Skeletal muscle tissue (tissue), 4 donors: ENCODE results near the gene ADGRL3. TPM values are rescaled to one million over a fixed set of nuclear protein-coding genes. Genes with fewer than 3 reads are reported as not detected.

Experiments
- H3K27ac ChIP-seq: one replicate; pipeline ENCODE4 v1.7.0; 2013; ENCODE audit warnings: mild to moderate bottlenecking, low read depth, low read length, inconsistent platforms
- H3K27me3 ChIP-seq, 3 donors: one replicate each; pipeline ENCODE4 v1.7.0; 2013; ENCODE audit warnings: low read length in 3 of 3; ENCODE audit not compliant: control insufficient read depth in 3 of 3, insufficient read depth in 3 of 3
- H3K36me3 ChIP-seq, 3 donors: one replicate each; pipeline ENCODE4 v1.7.0; 2013; ENCODE audit warnings: low read length in 3 of 3; ENCODE audit not compliant: control insufficient read depth in 3 of 3, insufficient read depth in 3 of 3
- H3K4me1 ChIP-seq, 3 donors: one replicate each; pipeline ENCODE4 v1.7.0; 2013; ENCODE audit warnings: low read length in 3 of 3, mild to moderate bottlenecking in 3 of 3; ENCODE audit not compliant: control insufficient read depth in 3 of 3, insufficient read depth in 3 of 3
- H3K4me3 ChIP-seq, 3 donors: one replicate each; pipeline ENCODE4 v1.7.0; 2013; ENCODE audit warnings: low read length in 3 of 3
- H3K9ac ChIP-seq, 3 donors: one replicate each; pipeline ENCODE4 v1.7.0; 2013; ENCODE audit warnings: low read length in 3 of 3, mild to moderate bottlenecking in 3 of 3, moderate library complexity in 2 of 3, low read depth in 1 of 3
- H3K9me3 ChIP-seq, 3 donors: one replicate each; pipeline ENCODE4 v1.7.0; 2013; ENCODE audit warnings: low read length in 3 of 3; ENCODE audit not compliant: control insufficient read depth in 3 of 3
- total RNA-seq: library from RNA; depleted of rRNA; stranded (reverse); fragments of >200 nt; gene quantifications from one replicate; pipeline ENCODE4 v1.2.3, GENCODE V29; 2014
- donor health status: Osteomylitis.

ADGRL3 gene
- total RNA-seq, 1 donor from 2014 or later = 59.0 TPM

DNA sequence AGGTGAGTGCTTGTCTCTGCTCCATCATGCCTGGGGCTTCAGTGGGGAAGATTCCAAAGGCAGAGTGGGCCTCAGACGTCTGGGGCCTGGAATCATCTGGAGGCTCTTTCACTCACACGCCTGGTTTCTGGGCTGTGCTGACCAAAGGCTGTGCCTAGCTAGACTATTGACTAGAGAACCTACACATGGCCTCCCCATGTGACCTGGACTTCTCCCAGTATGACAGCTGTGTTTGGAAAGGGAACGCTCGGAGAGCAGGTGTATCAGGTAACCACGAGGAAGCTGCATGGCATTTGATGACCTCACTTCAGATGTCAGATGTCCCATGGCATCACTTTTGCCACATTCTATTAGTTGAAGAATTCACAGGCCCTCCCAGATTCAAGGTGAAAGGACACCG, 51.0 kb downstream of the ADGRL3 start:
- H3K27me3 ChIP-seq = no peaks in the 10 kb centered on the region
- H3K4me3 ChIP-seq = no peak overlapping the region
- H3K4me1 ChIP-seq = no peaks in the 10 kb centered on the region
- peaks cover 0 to 2% (median 0%) of the 10 kb centered on the region in 3 donors for H3K9me3 ChIP-seq
- no peak overlapping the region for H3K27ac ChIP-seq
- H3K9ac ChIP-seq = no peak overlapping the region
- no peaks in the 10 kb centered on the region for H3K36me3 ChIP-seq

DNA sequence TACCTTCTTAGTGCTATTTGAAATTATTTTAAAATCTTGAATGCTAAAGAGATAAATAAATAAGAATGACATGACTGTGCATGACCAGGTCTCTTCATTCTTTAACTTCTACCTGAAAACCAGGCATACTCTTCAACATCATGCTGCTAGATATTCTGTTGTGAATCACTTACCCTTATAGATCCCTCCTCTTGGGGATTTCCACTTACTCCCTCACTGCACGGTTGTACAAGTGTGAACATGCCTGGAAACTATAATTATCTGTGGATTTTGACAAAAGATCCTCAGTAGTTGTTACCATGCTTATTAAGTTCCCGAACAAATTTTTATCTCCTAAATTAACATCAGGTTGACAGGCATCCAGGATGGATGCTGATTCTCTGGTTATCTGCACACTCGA, 54.3 kb downstream of the ADGRL3 start:
- H3K4me3 ChIP-seq = no peak overlapping the region
- H3K9me3 ChIP-seq = peaks cover 0 to 2% (median 0%) of the 10 kb centered on the region in 3 donors
- H3K4me1 ChIP-seq = no peaks in the 10 kb centered on the region
- H3K9ac ChIP-seq = no peak overlapping the region
- H3K27me3 ChIP-seq = no peaks in the 10 kb centered on the region
- no peak overlapping the region for H3K27ac ChIP-seq
- H3K36me3 ChIP-seq = no peaks in the 10 kb centered on the region

DNA sequence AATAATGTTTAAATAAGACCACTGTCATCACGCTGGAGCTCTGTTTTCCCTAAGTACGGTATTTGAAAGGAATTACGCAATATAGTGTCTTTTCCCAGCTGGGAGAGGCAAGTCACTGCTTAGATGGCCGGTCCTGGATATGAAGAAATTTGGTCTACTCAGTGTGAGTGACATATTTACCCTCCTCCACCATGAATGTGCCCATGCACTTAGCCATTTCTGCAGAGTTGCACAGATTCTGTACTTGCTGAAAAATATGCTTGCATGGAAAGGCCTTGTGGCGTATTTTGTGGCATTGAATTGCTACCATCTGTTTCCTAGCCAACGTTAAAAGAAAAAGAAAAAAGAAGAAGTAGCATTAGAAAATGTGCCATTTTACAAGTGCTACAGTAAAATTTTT, 73.1 kb downstream of the ADGRL3 start:
- no peaks in the 10 kb centered on the region for H3K27me3 ChIP-seq
- no peaks in the 10 kb centered on the region for H3K9me3 ChIP-seq
- H3K9ac ChIP-seq = no peak overlapping the region
- H3K27ac ChIP-seq = no peak overlapping the region
- no peaks in the 10 kb centered on the region for H3K4me1 ChIP-seq
- H3K4me3 ChIP-seq = no peak overlapping the region
- no peaks in the 10 kb centered on the region for H3K36me3 ChIP-seq

DNA sequence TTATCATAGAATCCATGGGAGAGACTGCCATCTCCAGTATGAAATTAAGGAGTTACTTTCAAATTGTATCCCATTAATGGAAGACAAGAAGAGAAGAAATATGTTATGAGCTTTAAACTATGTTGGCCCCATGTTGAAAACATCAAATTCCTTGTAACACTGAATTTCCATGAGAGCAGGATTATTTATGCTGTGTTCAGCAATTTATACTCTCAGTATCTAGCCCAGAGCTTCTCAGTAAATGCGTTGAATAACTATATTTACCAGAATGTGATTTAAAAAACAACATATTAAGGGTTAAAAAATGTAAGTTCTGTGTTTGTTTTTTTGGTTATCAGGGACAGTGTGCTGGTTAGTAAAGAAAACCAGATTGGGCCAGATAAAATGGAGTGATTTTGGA, 74.2 kb downstream of the ADGRL3 start:
- Histone ChIP-seq H3K9ac (no peak overlapping the region), H3K27ac (no peak overlapping the region), H3K36me3 (no peaks in the 10 kb centered on the region), H3K4me3 (no peak overlapping the region), H3K27me3 (no peaks in the 10 kb centered on the region), H3K9me3 (no peaks in the 10 kb centered on the region), H3K4me1 (no peaks in the 10 kb centered on the region)

DNA sequence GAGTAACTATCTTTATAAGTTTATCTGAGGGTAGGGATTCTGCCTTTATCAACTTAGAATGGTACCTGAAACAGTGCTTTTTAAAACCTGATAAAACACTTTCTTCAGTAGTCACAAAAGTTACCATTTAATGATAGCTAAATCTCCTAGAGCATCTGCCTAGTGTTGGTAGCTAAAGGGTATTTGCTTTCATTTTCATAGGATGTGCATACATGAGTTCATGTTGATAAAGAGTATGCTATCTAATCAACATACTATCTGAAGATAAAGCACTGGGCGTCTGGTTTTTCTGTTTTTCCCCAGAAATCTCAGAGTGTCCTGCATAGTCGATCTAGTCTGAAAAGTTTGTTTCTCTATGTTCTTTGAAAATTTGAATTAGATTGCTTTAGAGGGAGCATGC, 75.1 kb downstream of the ADGRL3 start:
- Histone ChIP-seq H3K27me3 (no peaks in the 10 kb centered on the region), H3K9me3 (no peaks in the 10 kb centered on the region), H3K4me3 (no peak overlapping the region), H3K4me1 (no peaks in the 10 kb centered on the region), H3K27ac (no peak overlapping the region), H3K36me3 (no peaks in the 10 kb centered on the region), H3K9ac (no peak overlapping the region)

DNA sequence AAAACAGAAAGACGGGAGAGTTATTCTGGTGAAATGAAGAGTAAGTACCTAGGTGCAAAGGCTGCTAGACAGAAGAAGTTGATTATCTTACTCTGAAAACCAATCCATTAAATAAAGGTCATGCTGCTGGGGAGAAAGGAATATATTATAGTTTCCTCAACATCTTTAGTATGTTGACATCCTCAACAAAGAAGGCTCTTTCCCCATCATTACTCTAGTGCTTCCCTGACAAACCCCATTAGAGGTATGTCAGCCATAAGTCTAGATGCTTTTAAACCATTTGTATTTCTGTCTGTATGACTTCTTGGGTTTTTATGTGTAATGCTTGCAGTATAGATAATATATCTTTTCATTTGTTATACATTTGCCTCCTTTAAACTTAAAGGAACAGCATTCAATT, 75.9 kb downstream of the ADGRL3 start:
- Histone ChIP-seq H3K9me3 (no peaks in the 10 kb centered on the region), H3K27ac (no peak overlapping the region), H3K27me3 (no peaks in the 10 kb centered on the region), H3K36me3 (no peaks in the 10 kb centered on the region), H3K4me3 (no peak overlapping the region), H3K9ac (no peak overlapping the region), H3K4me1 (no peaks in the 10 kb centered on the region)

DNA sequence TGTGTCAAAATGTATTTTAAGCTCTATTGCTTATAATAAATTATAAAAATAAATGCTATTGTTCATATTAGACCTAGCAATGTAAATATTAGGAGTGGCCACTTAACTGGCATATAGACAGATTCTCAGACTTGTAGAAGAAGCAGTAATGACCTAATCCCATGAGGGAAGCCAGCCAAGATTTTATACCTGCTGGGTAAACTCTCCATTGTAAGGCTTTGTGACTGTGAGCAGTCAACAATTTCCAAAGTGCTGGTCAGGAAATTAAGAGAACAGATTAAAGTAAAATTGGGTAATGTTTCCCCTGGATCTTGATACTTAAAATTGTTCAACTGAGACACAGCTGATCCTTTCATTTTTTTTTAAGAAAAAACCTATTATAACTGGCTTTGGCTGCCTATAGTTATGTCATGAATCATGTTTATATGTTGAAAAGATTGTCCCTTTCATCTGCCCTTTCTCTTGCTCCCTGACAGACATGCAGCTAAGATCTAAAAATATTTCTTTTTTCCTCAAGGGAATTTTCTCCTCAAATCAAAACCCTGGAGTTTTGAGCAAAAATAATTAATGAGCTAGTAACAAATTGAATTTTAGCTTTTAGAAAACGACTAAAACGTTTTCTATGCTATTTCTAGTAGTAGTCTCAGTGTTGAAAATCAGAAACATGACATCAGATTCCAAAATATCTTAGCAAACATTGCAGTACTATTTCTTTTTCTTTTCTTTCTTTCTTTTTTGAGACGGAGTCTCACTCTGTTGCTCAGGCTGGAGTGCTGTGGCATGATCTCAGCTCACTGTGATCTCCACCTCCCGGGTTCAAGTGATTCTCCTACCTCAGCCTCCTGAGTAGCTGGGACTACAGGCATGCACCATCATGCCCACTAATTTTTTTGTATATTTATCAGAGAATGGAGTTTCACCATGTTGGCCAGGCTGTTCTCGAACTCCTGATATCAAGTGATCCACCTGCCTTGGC, 77.9 kb downstream of the ADGRL3 start:
- no peaks in the 10 kb centered on the region for H3K9me3 ChIP-seq
- no peak overlapping the region for H3K9ac ChIP-seq
- no peaks in the 10 kb centered on the region for H3K27me3 ChIP-seq
- no peak overlapping the region for H3K4me3 ChIP-seq
- no peak overlapping the region for H3K27ac ChIP-seq
- H3K36me3 ChIP-seq = no peaks in the 10 kb centered on the region
- H3K4me1 ChIP-seq = no peaks in the 10 kb centered on the region

DNA sequence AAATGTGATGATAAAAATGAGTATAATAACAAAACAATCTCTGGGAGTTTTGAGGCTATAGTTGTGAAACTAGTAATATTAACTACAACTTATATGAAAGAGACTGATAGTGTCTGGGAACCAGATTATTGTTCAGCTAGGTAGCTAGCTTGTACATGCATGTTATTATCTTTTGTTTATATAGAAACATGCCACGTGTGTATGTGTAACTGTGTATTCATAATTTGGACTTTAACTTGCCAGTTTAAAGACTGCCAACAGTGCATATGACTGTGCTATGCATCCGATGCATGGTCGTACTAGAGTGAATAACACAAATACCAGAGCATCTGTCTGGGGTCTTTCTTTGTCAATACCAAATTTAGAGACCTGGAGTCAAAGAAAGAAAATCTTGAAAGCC, 92.2 kb downstream of the ADGRL3 start:
- Histone ChIP-seq H3K27ac (no peak overlapping the region), H3K9me3 (no peaks in the 10 kb centered on the region), H3K4me1 (no peaks in the 10 kb centered on the region), H3K4me3 (no peak overlapping the region), H3K9ac (no peak overlapping the region), H3K27me3 (no peaks in the 10 kb centered on the region), H3K36me3 (no peaks in the 10 kb centered on the region)

DNA sequence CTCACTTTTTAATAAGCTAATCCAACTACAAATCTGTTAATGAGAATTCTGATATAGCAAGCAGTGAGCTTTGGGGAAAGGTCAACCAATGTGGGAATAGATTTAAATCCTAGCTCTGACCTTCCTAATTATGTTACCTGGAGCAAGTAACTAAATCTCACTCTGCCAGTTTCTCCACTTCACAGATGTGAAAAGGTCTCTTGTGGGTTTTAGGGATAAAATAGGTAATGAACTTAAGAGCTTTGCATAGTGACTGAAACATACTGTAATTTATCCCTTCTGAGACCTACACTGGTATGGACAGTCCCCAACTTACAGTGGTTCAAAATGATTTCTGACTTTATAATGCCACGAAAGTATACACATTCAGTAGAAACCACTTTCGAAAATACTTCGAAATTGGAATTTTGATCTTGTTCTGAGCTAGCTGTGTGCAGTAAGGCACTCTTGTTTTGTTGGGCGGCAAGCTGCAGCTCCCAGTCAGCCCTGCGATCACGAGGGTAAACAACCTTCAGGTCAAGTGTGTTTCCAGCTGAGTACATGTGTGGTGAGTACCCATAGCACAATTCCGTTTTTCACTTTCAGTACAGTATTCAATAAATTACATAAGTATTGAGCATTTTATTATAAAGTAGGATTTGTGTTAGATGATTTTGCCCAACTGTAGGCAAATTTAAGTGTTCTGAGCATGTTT, 93.7 kb downstream of the ADGRL3 start:
- H3K27ac ChIP-seq = no peak overlapping the region
- no peaks in the 10 kb centered on the region for H3K27me3 ChIP-seq
- no peaks in the 10 kb centered on the region for H3K9me3 ChIP-seq
- no peaks in the 10 kb centered on the region for H3K36me3 ChIP-seq
- no peaks in the 10 kb centered on the region for H3K4me1 ChIP-seq
- H3K4me3 ChIP-seq = no peak overlapping the region
- H3K9ac ChIP-seq = no peak overlapping the region

DNA sequence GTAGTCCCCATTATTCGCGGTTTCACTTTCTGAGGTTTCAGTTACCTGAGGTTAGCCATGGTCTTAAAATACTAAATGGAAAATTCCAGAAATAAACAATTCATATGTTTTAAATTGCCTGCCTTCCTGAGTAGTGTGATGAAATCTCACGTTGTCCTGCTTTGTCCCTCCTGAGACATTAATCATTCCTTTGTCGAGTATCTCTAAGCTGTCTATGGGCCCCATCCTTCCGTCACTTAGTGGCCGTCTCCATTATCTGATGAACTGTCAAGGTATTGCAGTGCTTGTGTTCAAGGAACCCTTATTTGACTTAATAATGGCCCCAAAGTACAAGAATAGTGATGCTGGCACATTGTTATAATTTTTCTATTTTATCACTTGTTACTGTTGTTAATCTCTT, 94.8 kb downstream of the ADGRL3 start:
- H3K4me1 ChIP-seq = no peaks in the 10 kb centered on the region
- no peak overlapping the region for H3K27ac ChIP-seq

More for the DNA sequence above, 94.8 kb downstream of the ADGRL3 start:
- Histone ChIP-seq H3K27me3 (no peaks in the 10 kb centered on the region), H3K9ac (no peak overlapping the region), H3K4me3 (no peak overlapping the region), H3K36me3 (no peaks in the 10 kb centered on the region), H3K9me3 (no peaks in the 10 kb centered on the region)
